ENCODE data around the gene NCBP2L.

DNA sequence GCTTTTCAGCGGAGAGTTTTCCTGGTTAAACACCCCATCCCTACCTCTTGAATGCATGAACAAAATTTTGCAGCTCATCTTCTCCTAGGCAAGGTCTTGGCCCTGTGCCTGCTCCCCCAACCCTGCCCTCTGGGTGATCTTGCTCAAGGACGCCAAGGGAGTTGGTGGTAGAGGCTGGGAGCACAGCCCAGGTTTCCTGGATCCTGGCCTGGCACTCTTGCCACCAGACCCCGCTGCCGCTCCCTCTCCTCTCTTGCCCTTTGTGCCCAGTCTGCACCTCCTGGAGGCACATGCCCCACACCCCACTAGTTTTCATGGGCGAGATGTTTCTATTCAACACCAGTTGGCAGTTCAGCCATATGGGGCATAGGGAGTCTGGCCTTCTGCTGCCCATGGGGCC, 39.3 kb upstream of the NCBP2L start:
- TF ChIP-seq EZH2 (IDR thresholded peaks at IDR 0.05; ENCODE audit: low read length, unreplicated experiment): no peak
- TF ChIP-seq CTCF (conservative IDR thresholded peaks at IDR 0.05; ENCODE audit: low read depth, low read length): no peak

Measured in PC-3 (cell line).